Subcutaneous adipose tissue (tissue), 4 donors: Measurements from ENCODE around the gene SASH1. TPM values are rescaled to one million over a fixed set of nuclear protein-coding genes. Genes with fewer than 3 reads are reported as not detected.

ENCODE experiments used
- CTCF ChIP-seq: fragments of 450-650 bp; IDR thresholded peaks from one replicate; pipeline ENCODE4 v1.5.1; 2016; ENCODE audit warnings: low read depth, mild to moderate bottlenecking, control low read depth, antibody characterized with exemption, moderate library complexity
- total RNA-seq, 4 donors: library from RNA; depleted of rRNA; stranded (reverse); fragments of >200 nt; gene quantifications; one replicate each; pipeline ENCODE4 v1.1.0, GENCODE V29; 2016

Gene SASH1
- total RNA-seq, 4 donors from 2014 or later = 234 to 322 (median 267) TPM

- no peak for TF ChIP-seq CTCF
Observed at GRCh38 chr6:148464319-148465010, 121.8 kb downstream of the SASH1 start.

DNA sequence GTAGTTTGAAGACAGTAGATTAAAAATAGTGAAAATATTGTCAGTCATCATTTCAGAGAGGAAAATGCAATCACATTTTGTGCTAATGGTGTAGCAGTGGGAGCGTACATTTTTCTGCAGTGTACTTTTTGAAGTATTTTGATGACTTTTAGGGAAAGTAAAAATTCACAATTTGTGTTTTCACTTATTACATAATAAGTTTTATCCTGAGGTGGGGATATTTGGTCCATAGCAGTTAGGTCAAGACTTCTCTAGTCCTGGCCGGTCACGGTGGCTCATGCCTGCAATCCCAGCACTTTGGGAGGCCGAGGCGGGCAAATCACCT is 122.3 kb downstream of the SASH1 start:
- TF ChIP-seq CTCF = no peak

DNA sequence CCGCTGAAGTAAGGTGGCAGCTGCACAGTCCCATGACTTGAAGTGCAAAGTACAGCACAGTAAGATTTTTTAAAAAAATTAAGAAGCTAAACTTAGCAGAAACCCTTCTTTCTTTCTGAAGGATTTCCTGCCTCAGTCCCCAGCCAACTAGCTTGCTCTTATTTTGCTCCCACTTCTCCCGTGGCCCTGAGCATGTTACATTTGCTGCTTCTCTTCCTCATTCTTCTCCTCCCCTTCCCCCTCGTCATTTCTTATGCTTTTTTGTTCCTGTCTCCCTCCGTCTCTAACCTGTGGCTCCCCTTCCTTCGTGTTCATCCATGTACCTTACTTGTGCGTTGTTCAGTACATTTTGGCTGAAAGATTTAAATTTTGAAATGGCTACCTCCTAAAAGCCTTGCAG is 123.0 kb downstream of the SASH1 start:
- TF ChIP-seq CTCF = no peak

GRCh38 chr6:148466158-148466557 is 123.5 kb downstream of the SASH1 start:
- TF ChIP-seq CTCF = no peak

DNA sequence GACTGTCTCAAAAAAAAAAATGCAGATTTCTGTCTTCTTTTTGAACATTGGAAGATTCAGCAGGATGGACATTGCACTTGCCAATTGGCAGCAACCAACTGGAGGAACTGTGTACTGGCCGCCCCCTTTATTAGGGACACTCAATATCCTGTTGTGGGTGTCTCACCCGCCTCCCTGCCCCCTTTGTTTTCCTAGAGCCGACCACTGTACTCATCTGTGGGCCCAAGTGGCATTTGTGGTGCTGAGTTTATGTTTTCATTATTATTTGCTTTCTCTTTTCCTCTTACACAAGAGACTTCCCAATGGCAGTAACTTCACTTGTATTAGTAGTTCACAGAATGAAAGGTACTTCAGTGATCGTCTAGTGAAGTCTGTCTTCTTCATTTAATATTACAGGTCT is 125.3 kb downstream of the SASH1 start:
- no peak for TF ChIP-seq CTCF

GRCh38 chr6:148470156-148470555 is 127.5 kb downstream of the SASH1 start:
- TF ChIP-seq CTCF = no peak

DNA sequence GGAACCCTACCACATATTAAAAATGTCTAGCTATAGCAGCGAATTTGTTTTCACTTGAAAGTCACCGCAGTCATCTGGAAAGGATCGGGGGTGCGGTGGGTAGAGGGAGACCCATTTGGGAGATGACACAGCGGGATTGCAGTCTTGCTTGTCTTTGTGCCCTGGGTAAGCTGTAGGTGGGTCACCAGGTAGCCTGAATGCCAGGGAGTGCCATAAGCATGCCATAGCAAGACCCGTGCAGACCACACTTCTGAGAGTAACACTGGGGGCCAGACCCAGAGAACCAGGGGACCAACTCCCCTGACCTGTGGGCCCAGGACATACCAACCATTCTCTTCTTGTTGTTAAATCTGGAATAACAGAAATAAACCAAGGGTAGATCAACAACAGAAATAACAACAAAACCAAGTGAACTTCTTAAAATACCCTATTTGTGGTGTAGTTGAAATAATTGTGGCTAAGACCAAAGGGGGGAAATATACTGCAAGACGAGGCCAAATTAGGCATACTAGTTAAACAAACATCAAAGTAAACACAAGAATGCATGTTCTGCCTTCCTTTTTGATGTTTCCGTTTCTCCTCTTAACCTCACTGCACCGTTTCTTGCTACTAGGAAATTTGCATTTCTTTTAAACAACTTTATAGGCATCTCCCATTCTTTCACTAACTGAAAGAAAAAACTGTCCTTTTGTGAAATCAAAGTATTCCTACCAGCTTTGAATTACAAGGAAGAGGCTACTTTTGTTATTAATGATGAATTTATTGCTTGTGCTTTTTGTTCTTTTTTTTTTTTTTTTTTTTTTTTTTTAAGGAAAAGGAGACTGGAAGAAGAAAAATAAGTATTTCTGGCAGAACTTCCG is 128.2 kb downstream of the SASH1 start:
- TF ChIP-seq CTCF = no peak
